HepG2 (cell line): ENCODE measurements around the gene CFTR. TPM values are rescaled to one million over a fixed set of nuclear protein-coding genes. Genes with fewer than 3 reads are reported as not detected.

ENCODE experiments used
- ATAC-seq: fragments of 200-7000 bp; cut with Tn5 transposase; 3 replicates; pipeline ENCODE4 v1.9.1; 2020; ENCODE audit warnings: mild to moderate bottlenecking, moderate library complexity
- BruUV-seq: library from RNA; stranded (reverse); fragments of 400-500 nt; replicated peaks from 2 replicates; lab custom pipeline; 2021; lab: Mats Ljungman, UMichigan
- CTCF ChIA-PET: fragments of 300-600 bp; formaldehyde crosslinking; extraction: SDS; loops from one replicate; lab custom pipeline; 2021; ENCODE audit warnings: low total read pairs, inconsistent platforms, low intra/inter-chr PET ratio; lab: Yijun Ruan, JAX
- POLR2A ChIA-PET: fragments of 350-600 bp; sonication (Branson Sonifier 250); formaldehyde crosslinking; loops from one replicate; lab custom pipeline; 2020; ENCODE audit warnings: antibody characterized with exemption, inconsistent platforms; lab: Yijun Ruan, JAX
- DNase-seq: peaks from one replicate; pipeline ENCODE4 v3.0.0-alpha.2; 2015; ENCODE audit warnings: low spot score
- FAIRE-seq: peaks from 3 replicates; lab custom pipeline; 2011; peaks lifted over from hg19 to GRCh38; lab: Jason Lieb, UNC
- H2AFZ ChIP-seq: one replicate; pipeline ENCODE4 v1.6.1; 2011; ENCODE audit warnings: low read length, inconsistent platforms
- H3K27ac ChIP-seq: fragments of 300-600 bp; 3 replicates; pipeline ENCODE4 v1.8.0; 2011; ENCODE audit warnings: mixed run types, mild to moderate bottlenecking, mixed read lengths, low read length, inconsistent platforms; ENCODE audit not compliant: insufficient read depth; ENCODE audit errors: extremely low read length
- H3K27me3 ChIP-seq, 2 experiments: fragments of 200-600 bp in 1 of 2; 2 replicates in 1 of 2; 3 replicates in 1 of 2; pipeline versions ENCODE4 v1.6.0 to v1.8.0; 2011; ENCODE audit warnings: low read length in 2 of 2, mild to moderate bottlenecking in 2 of 2, moderate library complexity in 2 of 2, inconsistent platforms in 1 of 2; ENCODE audit not compliant: insufficient read depth in 2 of 2, control insufficient read depth in 1 of 2
- H3K36me3 ChIP-seq, 2 experiments: fragments of 200-600 bp in 1 of 2; replicated peaks in 1 of 2; 2 replicates in 1 of 2; 3 replicates in 1 of 2; pipeline versions ENCODE4 v1.5.1 to v1.8.0; 2011; ENCODE audit warnings: low read length in 2 of 2, inconsistent platforms in 1 of 2; ENCODE audit not compliant: insufficient read depth in 2 of 2, control insufficient read depth in 1 of 2
- H3K4me1 ChIP-seq: 2 replicates; pipeline ENCODE4 v1.5.1; 2012; ENCODE audit warnings: low read length, inconsistent platforms; ENCODE audit not compliant: insufficient read depth
- H3K4me2 ChIP-seq: 2 replicates; pipeline ENCODE4 v1.6.0; 2011; ENCODE audit warnings: low read depth, low read length, inconsistent platforms
- H3K4me3 ChIP-seq, 3 experiments: fragments of 200-600 bp in 1 of 3; sonication (generic), shearing (Covaris generic) in 1 of 3; replicated peaks in 1 of 3; 2 replicates each; pipeline ENCODE4 v1.5.1; 2011 to 2016; ENCODE audit warnings: low read length in 3 of 3, inconsistent platforms in 2 of 3, low read depth in 2 of 3, mild to moderate bottlenecking in 2 of 3, control low read depth in 1 of 3, mixed read lengths in 1 of 3; ENCODE audit not compliant: insufficient read depth in 1 of 3
- H3K79me2 ChIP-seq: one replicate; pipeline ENCODE4 v1.6.1; 2011; ENCODE audit warnings: low read length, inconsistent platforms; ENCODE audit not compliant: insufficient read depth
- H3K9ac ChIP-seq: 2 replicates; pipeline ENCODE4 v1.6.0; 2011; ENCODE audit warnings: mild to moderate bottlenecking, low read depth, low read length, inconsistent platforms; ENCODE audit not compliant: insufficient read depth
- H3K9me3 ChIP-seq: 2 replicates; pipeline ENCODE4 v1.5.1; 2012; ENCODE audit warnings: mild to moderate bottlenecking, low read length
- H4K20me1 ChIP-seq: 2 replicates; pipeline ENCODE4 v1.6.0; 2011; ENCODE audit warnings: inconsistent platforms, mild to moderate bottlenecking, low read length, moderate library complexity; ENCODE audit not compliant: insufficient read depth
- NFE2L2 ChIP-seq: fragments of 150-350 bp; IDR thresholded peaks from 2 replicates; pipeline ENCODE4 v1.6.1; 2014; ENCODE audit warnings: low read length
- SMC3 ChIP-seq: IDR thresholded peaks from 2 replicates; pipeline ENCODE4 v1.6.1; 2011; ENCODE audit warnings: low read length, improper control_type of control experiment
- STAG1 ChIP-seq: sonication (generic); formaldehyde crosslinking; IDR thresholded peaks from 2 replicates; pipeline ENCODE4 v1.4.0; 2020; ENCODE audit warnings: missing genetic modification reagents
- ZNF543 ChIP-seq: sonication (generic); formaldehyde crosslinking; IDR thresholded peaks from 2 replicates; pipeline ENCODE4 v1.4.0; 2020; ENCODE audit warnings: mild to moderate bottlenecking, missing genetic modification reagents
- WGBS: methylation state at CpG from one replicate; pipeline ENCODE4 v1.1.6; 2017; ENCODE audit warnings: low lambda C conversion rate; 5-methylcytosine and 5-hydroxymethylcytosine counted together
- in situ Hi-C: cut with HindIII; loops from 2 replicates; pipeline ENCODE4 v1.10.0; 2017; ENCODE audit warnings: low pct_unique_long_range_greater_than_20kb; ENCODE audit not compliant: extremely low pct_ligation_motif_present
- intact Hi-C: fragments of 100-400 bp; cut with micrococcal nuclease; formaldehyde crosslinking; loops from one replicate; pipeline ENCODE4 v1.10.0; 2022; ENCODE audit not compliant: unreplicated experiment
- polyA plus RNA-seq, 8 experiments: library from polyadenylated mRNA; depleted of rRNA in 3 of 8; stranded (reverse) in 7 of 8; unstranded in 1 of 8; fragments of >200 nt; fragmentation: Illumina TruSeq in 4 of 8; extraction: Trizol in 4 of 8; gene quantifications; 2 replicates each; pipeline versions ENCODE4 v1.2.1 to v1.2.3, GENCODE V29; 2011 to 2016; ENCODE audit warnings: low read depth in 4 of 8, missing spikeins in 1 of 8, mixed read lengths in 1 of 8; ENCODE audit not compliant: insufficient read depth in 1 of 8
- total RNA-seq, 5 experiments: library from RNA; depleted of rRNA; stranded (reverse); fragments of >200 nt; fragmentation: Illumina TruSeq; extraction: Trizol; gene quantifications; 2 replicates each; pipeline ENCODE4 v1.2.3, GENCODE V29; 2016; ENCODE audit warnings: low read depth in 1 of 5
- TF ChIP-seq, protein P1 (sequence below): sonication (generic); formaldehyde crosslinking; IDR thresholded peaks from 2 replicates; pipeline ENCODE4 v1.5.0; 2020; ENCODE audit warnings: mild to moderate bottlenecking, missing genetic modification reagents, moderate library complexity

Gene CFTR
- total and polyA plus RNA-seq, 2 of the 13 experiments (the other 11 are each of a cell fraction or from before 2014, with no cell fraction given): not detected

DNA sequence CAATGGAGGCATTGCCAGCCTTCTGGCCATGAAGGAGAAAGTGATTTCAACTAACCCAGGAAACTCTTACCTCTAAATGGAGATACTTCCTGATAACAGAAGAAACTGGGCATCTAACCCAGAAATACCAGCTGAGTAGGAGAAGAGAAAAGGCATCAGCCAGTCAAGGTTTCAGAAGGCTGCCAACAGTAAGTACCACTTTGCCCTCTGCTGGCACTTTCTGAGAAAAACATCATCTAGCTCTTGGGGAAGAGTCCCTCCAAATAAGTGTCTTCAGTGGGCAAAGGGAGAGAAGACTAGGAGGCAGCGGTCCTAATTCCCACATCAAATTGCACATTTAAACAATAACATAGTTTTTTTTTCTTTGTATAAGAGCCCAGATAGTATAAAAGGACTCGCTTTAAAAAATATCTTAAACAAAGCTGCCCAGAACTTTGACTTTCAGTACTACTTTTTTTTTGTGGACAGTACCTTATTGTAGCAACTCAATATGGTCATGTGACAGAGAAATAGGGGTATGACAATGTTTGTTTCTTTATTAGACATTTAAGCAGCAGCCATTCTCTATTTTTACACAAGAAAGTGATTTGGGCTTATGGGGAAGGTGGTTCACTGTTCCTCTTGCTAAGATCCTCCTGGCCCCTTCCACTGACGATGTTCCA, 236.1 kb downstream of the CFTR start:
- Histone ChIP-seq H3K4me1 (no peaks in the 10 kb centered on the region), H3K27me3 (no peaks in the 10 kb centered on the region), H3K79me2 (no peaks in the 10 kb centered on the region), H3K4me2 (no peak overlapping the region), H3K4me3 (no peak overlapping the region), H4K20me1 (no peaks in the 10 kb centered on the region), H3K27ac (no peak overlapping the region), H3K36me3 (no peaks in the 10 kb centered on the region), H3K9me3 (no peaks in the 10 kb centered on the region), H3K9ac (no peak overlapping the region), H2AFZ (no peak overlapping the region)
- peak; percentile 39 for DNase-seq
- intact Hi-C loops: loop anchor here (1.0 to 5.0 kb wide), 2 partner anchors 257 to 1559 kb away; no protein-coding TSS in a partner anchor
- CTCF ChIA-PET: interaction anchor here (1.5 kb wide), 1 partner anchor 257 kb away, joined by 11 read pairs; no protein-coding TSS in a partner anchor
- in situ Hi-C loops: loop anchor here (25.0 kb wide), 1 partner anchor 254 kb away; no protein-coding TSS in a partner anchor
- BruUV-seq: no TSS peak
- FAIRE-seq: no peak
- ATAC-seq: peak; percentile 79
- WGBS: 3% methylated on average over 3 of the region's 3 CpGs
- TF ChIP-seq, protein P1, sequence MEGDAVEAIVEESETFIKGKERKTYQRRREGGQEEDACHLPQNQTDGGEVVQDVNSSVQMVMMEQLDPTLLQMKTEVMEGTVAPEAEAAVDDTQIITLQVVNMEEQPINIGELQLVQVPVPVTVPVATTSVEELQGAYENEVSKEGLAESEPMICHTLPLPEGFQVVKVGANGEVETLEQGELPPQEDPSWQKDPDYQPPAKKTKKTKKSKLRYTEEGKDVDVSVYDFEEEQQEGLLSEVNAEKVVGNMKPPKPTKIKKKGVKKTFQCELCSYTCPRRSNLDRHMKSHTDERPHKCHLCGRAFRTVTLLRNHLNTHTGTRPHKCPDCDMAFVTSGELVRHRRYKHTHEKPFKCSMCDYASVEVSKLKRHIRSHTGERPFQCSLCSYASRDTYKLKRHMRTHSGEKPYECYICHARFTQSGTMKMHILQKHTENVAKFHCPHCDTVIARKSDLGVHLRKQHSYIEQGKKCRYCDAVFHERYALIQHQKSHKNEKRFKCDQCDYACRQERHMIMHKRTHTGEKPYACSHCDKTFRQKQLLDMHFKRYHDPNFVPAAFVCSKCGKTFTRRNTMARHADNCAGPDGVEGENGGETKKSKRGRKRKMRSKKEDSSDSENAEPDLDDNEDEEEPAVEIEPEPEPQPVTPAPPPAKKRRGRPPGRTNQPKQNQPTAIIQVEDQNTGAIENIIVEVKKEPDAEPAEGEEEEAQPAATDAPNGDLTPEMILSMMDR (CRISPR knock-in tag): peak; percentile 62
- no peak for TF ChIP-seq NFE2L2
- peak; percentile 72 for TF ChIP-seq STAG1
- peak; percentile 38; the same call in 1 of the 2 replicates for TF ChIP-seq SMC3
- no peak for TF ChIP-seq ZNF543 (CRISPR knock-in tag)
- POLR2A ChIA-PET: no interaction called here
